Nephron (organoid): ENCODE results near the gene CDKN1B.
A peak's percentile ranks its signal among the peaks of the same experiment; 100 is the strongest.

Experiments used
- H3K27ac Mint-ChIP-seq, 3 experiments: 2 replicates each; pipeline ENCODE4 v1.8.0; 2020; ENCODE audit warnings: mixed read lengths in 3 of 3, mild to moderate bottlenecking in 2 of 3, moderate library complexity in 1 of 3
- H3K27me3 Mint-ChIP-seq: 2 replicates; pipeline ENCODE4 v1.8.0; 2021; ENCODE audit warnings: low read depth, mild to moderate bottlenecking, moderate library complexity, mixed read lengths
- H3K36me3 Mint-ChIP-seq: 2 replicates; pipeline ENCODE4 v1.8.0; 2020; ENCODE audit warnings: low read depth, mixed read lengths
- H3K4me1 Mint-ChIP-seq: 2 replicates; pipeline ENCODE4 v1.8.0; 2020; ENCODE audit warnings: mixed read lengths
- H3K4me3 Mint-ChIP-seq, 3 experiments: 2 replicates each; pipeline ENCODE4 v1.8.0; 2020; ENCODE audit warnings: mild to moderate bottlenecking in 3 of 3, mixed read lengths in 3 of 3, moderate library complexity in 2 of 3
- H3K9me3 Mint-ChIP-seq: 2 replicates; pipeline ENCODE4 v1.8.0; 2020; ENCODE audit warnings: mixed read lengths
- CTCF ChIP-seq, 3 experiments: fragments of 200-600 bp; sonication (generic); IDR thresholded peaks; one replicate each; pipeline ENCODE4 v1.5.0; 2021; ENCODE audit warnings: antibody characterized with exemption in 3 of 3; ENCODE audit not compliant: unreplicated experiment in 3 of 3

CDKN1B gene

DNA sequence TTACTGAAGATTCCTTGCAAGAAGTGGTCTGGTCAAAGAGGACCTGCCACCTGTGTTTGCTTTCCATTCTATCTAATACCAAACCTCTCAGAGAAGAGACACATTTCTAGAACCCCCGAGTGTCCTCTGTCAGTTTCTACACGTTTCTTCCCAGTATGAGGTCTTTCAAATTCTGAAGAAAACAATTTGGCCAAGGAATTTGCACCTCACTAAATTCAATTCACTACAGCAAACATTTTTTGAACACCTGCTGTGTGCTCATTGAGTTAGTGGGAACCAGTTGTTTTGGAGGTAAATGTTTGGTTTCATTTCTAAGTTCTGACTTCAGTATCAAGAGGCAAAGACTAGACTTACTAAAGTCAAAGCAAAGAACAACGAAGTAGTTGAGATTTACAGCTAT is 40.6 kb upstream of the CDKN1B start:
- TF ChIP-seq CTCF (IDR thresholded peaks at IDR 0.05; ENCODE audit: unreplicated experiment in 3 of 3): no peak
- no peak overlapping the region for H3K4me3 Mint-ChIP-seq
- H3K27ac Mint-ChIP-seq: no peak overlapping the region
- H3K9me3 Mint-ChIP-seq: no peaks in the 10 kb centered on the region
- no peaks in the 10 kb centered on the region for H3K27me3 Mint-ChIP-seq
- no peaks in the 10 kb centered on the region for H3K4me1 Mint-ChIP-seq
- H3K36me3 Mint-ChIP-seq: no peaks in the 10 kb centered on the region

- H3K27ac Mint-ChIP-seq: no peak overlapping the region
- H3K9me3 Mint-ChIP-seq: no peaks in the 10 kb centered on the region
- no peak overlapping the region for H3K4me3 Mint-ChIP-seq
- no peak for TF ChIP-seq CTCF (IDR thresholded peaks at IDR 0.05; ENCODE audit: unreplicated experiment in 3 of 3)
- H3K27me3 Mint-ChIP-seq: no peaks in the 10 kb centered on the region
- no peaks in the 10 kb centered on the region for H3K36me3 Mint-ChIP-seq
- H3K4me1 Mint-ChIP-seq: peaks cover 5% of the 10 kb centered on the region
Observed at GRCh38 chr12:12681061-12681765, 36.0 kb upstream of the CDKN1B start.

DNA sequence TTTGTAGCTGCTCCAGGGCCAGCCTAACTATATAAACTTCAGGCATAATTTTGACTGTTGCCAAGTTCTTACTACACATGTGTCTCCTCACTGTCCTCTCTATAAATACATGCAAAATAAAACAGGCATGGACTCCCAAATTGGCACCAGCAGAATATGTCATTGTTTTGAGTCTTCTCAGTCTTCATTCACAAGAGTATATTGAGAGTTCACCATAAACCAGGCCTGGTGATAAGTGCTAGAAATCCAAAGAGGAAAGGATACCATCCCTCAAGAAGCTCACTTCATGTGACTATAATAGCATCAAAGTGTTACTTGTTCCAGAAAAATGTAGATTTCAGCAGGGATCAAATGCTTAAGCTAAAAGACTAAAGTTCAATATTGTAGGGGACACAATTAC is 34.9 kb upstream of the CDKN1B start:
- TF ChIP-seq CTCF (IDR thresholded peaks at IDR 0.05; ENCODE audit: unreplicated experiment in 3 of 3): no peak
- Mint-ChIP-seq H3K4me1 (peaks cover 7% of the 10 kb centered on the region), H3K9me3 (no peaks in the 10 kb centered on the region), H3K4me3 (no peak overlapping the region), H3K27me3 (no peaks in the 10 kb centered on the region), H3K27ac (no peak overlapping the region), H3K36me3 (no peaks in the 10 kb centered on the region)

DNA sequence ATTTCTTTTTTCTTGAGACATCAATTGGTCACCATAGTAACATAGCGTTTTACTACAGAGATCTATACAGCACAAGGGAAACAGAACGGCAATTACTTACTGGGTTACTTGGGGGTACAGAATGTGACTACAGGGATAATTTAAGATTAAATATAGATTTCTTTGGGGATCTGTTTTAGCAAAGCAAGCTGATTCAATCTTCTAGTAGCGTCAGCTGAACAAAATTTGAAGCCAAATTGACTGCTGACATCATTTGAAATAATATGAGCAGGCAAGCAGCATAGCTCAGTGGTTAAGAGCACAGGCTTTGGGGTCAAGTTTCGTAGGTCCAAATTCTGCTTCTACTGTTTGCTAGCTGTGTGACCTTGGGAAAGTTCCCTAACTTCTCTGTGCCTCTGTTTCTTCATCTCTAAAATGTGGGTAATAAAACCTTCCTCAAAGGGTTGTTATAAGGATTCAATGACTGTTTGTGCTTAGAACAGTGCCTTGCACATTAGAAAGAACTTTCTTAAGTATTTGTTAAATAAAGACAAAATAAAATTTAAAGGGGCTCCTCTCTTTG is 34.0 kb upstream of the CDKN1B start:
- H3K27ac Mint-ChIP-seq: no peak overlapping the region
- H3K4me3 Mint-ChIP-seq: peak overlapping the region; percentile 36 to 70 (median 58)
- H3K36me3 Mint-ChIP-seq: no peaks in the 10 kb centered on the region
- peaks cover 11% of the 10 kb centered on the region for H3K4me1 Mint-ChIP-seq
- TF ChIP-seq CTCF (IDR thresholded peaks at IDR 0.05; ENCODE audit: unreplicated experiment in 3 of 3): no peak
- no peaks in the 10 kb centered on the region for H3K9me3 Mint-ChIP-seq
- H3K27me3 Mint-ChIP-seq: peaks cover 4% of the 10 kb centered on the region

- H3K4me3 Mint-ChIP-seq: peak overlapping the region; percentile 36 to 78 (median 70)
Observed at GRCh38 chr12:12683725-12684124, 33.4 kb upstream of the CDKN1B start.

More at GRCh38 chr12:12683725-12684124, 33.4 kb upstream of the CDKN1B start:
- Mint-ChIP-seq H3K9me3 (no peaks in the 10 kb centered on the region), H3K27ac (no peak overlapping the region), H3K4me1 (peaks cover 11% of the 10 kb centered on the region), H3K27me3 (peaks cover 4% of the 10 kb centered on the region), H3K36me3 (no peaks in the 10 kb centered on the region)
- no peak for TF ChIP-seq CTCF (IDR thresholded peaks at IDR 0.05; ENCODE audit: unreplicated experiment in 3 of 3)
